DND-41 (cell line): ENCODE measurements around the gene OR6C3.

Experiments
- ATAC-seq: fragments of 200-7000 bp; cut with Tn5 transposase; 3 replicates; pipeline ENCODE4 v1.9.1; 2021; ENCODE audit warnings: low read depth; ENCODE audit not compliant: insufficient read depth
- DNase-seq: peaks from one replicate; pipeline ENCODE4 v3.0.0-alpha.2; 2020
- H2AFZ ChIP-seq: 2 replicates; pipeline ENCODE4 v1.6.0; 2012; ENCODE audit warnings: low read depth, low read length
- H3K27ac ChIP-seq: 2 replicates; pipeline ENCODE4 v1.5.1; 2012; ENCODE audit warnings: low read length, inconsistent platforms
- H3K27me3 ChIP-seq: fragments of 200-600 bp; sonication (generic); 2 replicates; pipeline ENCODE4 v1.6.0; 2012; ENCODE audit warnings: low read length, mild to moderate bottlenecking, inconsistent platforms; ENCODE audit not compliant: insufficient read depth, poor library complexity
- H3K36me3 ChIP-seq: 2 replicates; pipeline ENCODE4 v1.5.1; 2012; ENCODE audit warnings: low read length, inconsistent platforms; ENCODE audit not compliant: insufficient read depth
- H3K4me1 ChIP-seq: 2 replicates; pipeline ENCODE4 v1.5.1; 2012; ENCODE audit warnings: mild to moderate bottlenecking, low read length; ENCODE audit not compliant: insufficient read depth
- H3K4me2 ChIP-seq: 2 replicates; pipeline ENCODE4 v1.6.0; 2012; ENCODE audit warnings: mild to moderate bottlenecking, moderate library complexity, low read length, inconsistent platforms; ENCODE audit not compliant: insufficient read depth
- H3K4me3 ChIP-seq, 2 experiments: fragments of 200-600 bp in 1 of 2; shearing (Covaris generic) in 1 of 2; 2 replicates each; pipeline ENCODE4 v1.5.1; 2012 to 2016; ENCODE audit warnings: inconsistent platforms in 2 of 2, low read length in 2 of 2, mild to moderate bottlenecking in 2 of 2, low read depth in 1 of 2, moderate library complexity in 1 of 2
- H3K79me2 ChIP-seq: 2 replicates; pipeline ENCODE4 v1.6.0; 2012; ENCODE audit warnings: low read length, inconsistent platforms; ENCODE audit not compliant: insufficient read depth
- H3K9ac ChIP-seq: 2 replicates; pipeline ENCODE4 v1.6.0; 2012; ENCODE audit warnings: low read depth, mild to moderate bottlenecking, inconsistent platforms, low read length, moderate library complexity
- H3K9me3 ChIP-seq: 2 replicates; pipeline ENCODE4 v1.5.1; 2012; ENCODE audit warnings: low read length, moderate library complexity, mild to moderate bottlenecking, inconsistent platforms; ENCODE audit not compliant: insufficient read depth, severe bottlenecking
- H4K20me1 ChIP-seq: 2 replicates; pipeline ENCODE4 v1.6.0; 2012; ENCODE audit warnings: low read length; ENCODE audit not compliant: insufficient read depth
- CTCF ChIP-seq: IDR thresholded peaks from 2 replicates; pipeline ENCODE4 v1.5.1; 2012; ENCODE audit warnings: borderline replicate concordance, low read length, moderate library complexity, mild to moderate bottlenecking; ENCODE audit not compliant: poor library complexity, severe bottlenecking; ENCODE audit errors: extremely low read depth
- EZH2 ChIP-seq: IDR thresholded peaks from 3 replicates; pipeline ENCODE4 v1.6.1; 2012; ENCODE audit warnings: borderline replicate concordance, low read depth, mild to moderate bottlenecking, moderate library complexity, low read length, inconsistent platforms; ENCODE audit not compliant: severe bottlenecking

OR6C3 gene

GRCh38 chr12:55330446-55330845 lies at the start of gene OR6C3:
TSS of gene OR6C3 (plus strand) at chr12:55330746. CDS start at chr12:55331701, 955 bp downstream.
- Histone ChIP-seq H3K9me3 (no peaks in the 10 kb centered on the region), H2AFZ (no peak within 1 kb of the TSS), H3K27ac (no peak within 1 kb of the TSS), H3K79me2 (no peaks in the 10 kb centered on the region), H3K4me1 (no peaks in the 10 kb centered on the region), H3K36me3 (no peaks in the 10 kb centered on the region), H3K4me3 (no peak within 1 kb of the TSS), H3K4me2 (no peak within 1 kb of the TSS), H3K27me3 (no peaks in the 10 kb centered on the region), H3K9ac (no peak within 1 kb of the TSS), H4K20me1 (no peaks in the 10 kb centered on the region)
- no peak for DNase-seq
- no peak for TF ChIP-seq EZH2
- TF ChIP-seq CTCF: no peak
- no peak for ATAC-seq

GRCh38 chr12:55280991-55281390 lies 49.6 kb upstream of the OR6C3 start:
- Histone ChIP-seq H3K27ac (no peak overlapping the region), H4K20me1 (no peaks in the 10 kb centered on the region), H3K79me2 (no peaks in the 10 kb centered on the region), H3K4me3 (no peak overlapping the region), H3K4me2 (no peak overlapping the region), H3K27me3 (no peaks in the 10 kb centered on the region), H2AFZ (no peak overlapping the region), H3K9me3 (no peaks in the 10 kb centered on the region), H3K36me3 (no peaks in the 10 kb centered on the region), H3K4me1 (no peaks in the 10 kb centered on the region), H3K9ac (no peak overlapping the region)
- no peak for ATAC-seq
- DNase-seq: no peak
- no peak for TF ChIP-seq EZH2
- no peak for TF ChIP-seq CTCF

GRCh38 chr12:55289999-55290398 lies 40.5 kb upstream of the OR6C3 start:
- Histone ChIP-seq H3K79me2 (no peaks in the 10 kb centered on the region), H3K4me1 (no peaks in the 10 kb centered on the region), H3K27me3 (peaks cover 3% of the 10 kb centered on the region), H3K27ac (no peak overlapping the region), H3K4me3 (no peak overlapping the region), H3K4me2 (no peak overlapping the region), H3K36me3 (no peaks in the 10 kb centered on the region), H3K9me3 (no peaks in the 10 kb centered on the region), H2AFZ (no peak overlapping the region), H4K20me1 (no peaks in the 10 kb centered on the region), H3K9ac (no peak overlapping the region)
- no peak for DNase-seq
- TF ChIP-seq EZH2: no peak
- no peak for TF ChIP-seq CTCF
- no peak for ATAC-seq

GRCh38 chr12:55296469-55296868 lies 34.1 kb upstream of the OR6C3 start, which contains the start of gene OR6C6:
TSS of gene OR6C6 (minus strand) at chr12:55296569. CDS start at chr12:55295232, 1,337 bp downstream.
- Histone ChIP-seq H3K9me3 (no peaks in the 10 kb centered on the region), H3K9ac (no peak within 1 kb of the TSS), H3K4me2 (no peak within 1 kb of the TSS), H3K27me3 (peaks cover 3% of the 10 kb centered on the region), H3K27ac (no peak within 1 kb of the TSS), H3K36me3 (no peaks in the 10 kb centered on the region), H3K4me1 (no peaks in the 10 kb centered on the region), H3K4me3 (no peak within 1 kb of the TSS), H4K20me1 (no peaks in the 10 kb centered on the region), H2AFZ (no peak within 1 kb of the TSS), H3K79me2 (no peaks in the 10 kb centered on the region)
- DNase-seq (no peak), ATAC-seq (no peak)
- TF ChIP-seq CTCF: no peak
- no peak for TF ChIP-seq EZH2
